GM23248 (cell line): ENCODE measurements around the gene ALK. TPM values are rescaled to one million over a fixed set of nuclear protein-coding genes. Genes with fewer than 3 reads are reported as not detected.

Source experiments
- DNase-seq: peaks from one replicate; pipeline ENCODE4 v3.0.0-alpha.2; 2015
- H2AFZ ChIP-seq: fragments of 200-600 bp; sonication (generic); 2 replicates; pipeline ENCODE4 v1.6.1; 2016; ENCODE audit warnings: antibody characterized with exemption
- H3F3A ChIP-seq: fragments of 200-600 bp; sonication (generic); 2 replicates; pipeline ENCODE4 v1.6.1; 2016; ENCODE audit warnings: mild to moderate bottlenecking, antibody characterized with exemption, mixed run types; ENCODE audit not compliant: insufficient read depth
- H3K27ac ChIP-seq: fragments of 200-600 bp; sonication (generic); 2 replicates; pipeline ENCODE4 v1.5.1; 2016; ENCODE audit warnings: mild to moderate bottlenecking
- H3K27me3 ChIP-seq: fragments of 200-600 bp; sonication (generic); replicated peaks from 2 replicates; pipeline ENCODE4 v1.6.1; 2016; ENCODE audit warnings: mild to moderate bottlenecking; ENCODE audit not compliant: insufficient read depth
- H3K36me3 ChIP-seq: fragments of 200-600 bp; sonication (generic); 2 replicates; pipeline ENCODE4 v1.6.1; 2016; ENCODE audit warnings: low read depth, mild to moderate bottlenecking
- H3K4me1 ChIP-seq: fragments of 200-600 bp; sonication (generic); 2 replicates; pipeline ENCODE4 v1.6.1; 2016; ENCODE audit warnings: mild to moderate bottlenecking; ENCODE audit not compliant: insufficient read depth
- H3K4me2 ChIP-seq: fragments of 200-600 bp; sonication (generic); one replicate; pipeline ENCODE4 v1.6.1; 2016; ENCODE audit warnings: mild to moderate bottlenecking; ENCODE audit not compliant: unreplicated experiment
- H3K4me3 ChIP-seq: fragments of 200-600 bp; sonication (generic); 2 replicates; pipeline ENCODE4 v1.5.1; 2016; ENCODE audit warnings: mild to moderate bottlenecking
- H3K79me2 ChIP-seq: fragments of 200-600 bp; sonication (generic); 2 replicates; pipeline ENCODE4 v1.6.1; 2016; ENCODE audit warnings: mild to moderate bottlenecking; ENCODE audit not compliant: insufficient read depth
- H3K9ac ChIP-seq: fragments of 200-600 bp; sonication (generic); 2 replicates; pipeline ENCODE4 v1.6.1; 2016; ENCODE audit warnings: mild to moderate bottlenecking
- H3K9me2 ChIP-seq: fragments of 200-600 bp; sonication (generic); 2 replicates; pipeline ENCODE4 v1.6.1; 2016; ENCODE audit warnings: mixed run types, mild to moderate bottlenecking, moderate library complexity; ENCODE audit not compliant: insufficient read depth
- H3K9me3 ChIP-seq: fragments of 200-600 bp; sonication (generic); one replicate; pipeline ENCODE4 v1.6.1; 2017; ENCODE audit warnings: low read depth
- H4K20me1 ChIP-seq: fragments of 200-600 bp; sonication (generic); 2 replicates; pipeline ENCODE4 v1.6.0; 2016; ENCODE audit not compliant: insufficient read depth
- EZH2 ChIP-seq: fragments of 200-600 bp; sonication (generic); IDR thresholded peaks from 2 replicates; pipeline ENCODE4 v1.6.1; 2018; ENCODE audit warnings: antibody characterized with exemption, mild to moderate bottlenecking; ENCODE audit not compliant: insufficient read depth, poor library complexity, severe bottlenecking
- EZH2phosphoT487 ChIP-seq: fragments of 200-600 bp; sonication (generic); IDR thresholded peaks from 2 replicates; pipeline ENCODE4 v1.6.1; 2018; ENCODE audit warnings: antibody characterized with exemption, moderate library complexity, mild to moderate bottlenecking, low read depth; ENCODE audit not compliant: insufficient read depth
- WGBS, 2 experiments: methylation state at CpG; one replicate each; pipeline ENCODE4 v1.1.6; 2015 to 2017; ENCODE audit warnings: low lambda C conversion rate in 2 of 2, low coverage in 1 of 2; ENCODE audit errors: missing lambda C conversion rate in 2 of 2; 5-methylcytosine and 5-hydroxymethylcytosine counted together
- in situ Hi-C: fragments of 300-500 bp; cut with MboI; formaldehyde crosslinking; loops from 2 replicates; pipeline ENCODE4 v1.15.0; 2020
- polyA plus RNA-seq: library from polyadenylated mRNA; unstranded; fragments of >200 nt; fragmentation: Nextera tagmentation; extraction: Ambion mirVana; gene quantifications from 2 replicates; pipeline ENCODE4 v1.2.1, GENCODE V29; 2016
- total RNA-seq: library from RNA; depleted of rRNA; stranded (reverse); fragments of >200 nt; shearing (Covaris generic); gene quantifications from 2 replicates; pipeline ENCODE4 v1.2.3, GENCODE V29; 2014

Gene ALK
- total and polyA plus RNA-seq, 2 experiments from 2014 or later = under 0.01 to 0.05 TPM

DNA sequence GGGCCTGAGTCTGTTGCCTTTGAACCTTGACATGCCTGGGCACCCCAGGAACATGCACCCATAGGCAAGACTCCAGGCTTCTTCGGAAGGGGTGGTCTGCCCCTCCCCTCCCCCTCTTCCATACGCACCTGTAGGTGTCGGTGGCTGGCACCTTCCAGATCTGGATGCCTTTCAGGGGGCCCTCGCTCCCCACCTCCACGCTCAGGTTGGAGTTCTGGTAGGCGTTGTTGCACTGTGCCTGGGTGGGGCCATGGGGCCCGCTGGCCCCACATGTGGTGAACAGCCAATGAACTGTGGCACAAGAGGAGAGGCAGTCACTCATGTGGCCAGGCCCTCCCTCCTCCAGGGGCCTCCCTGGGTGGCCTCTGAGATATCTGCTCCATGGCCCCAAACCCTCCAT lies 670.4 kb downstream of the ALK start:
- Histone ChIP-seq H3K36me3 (no peaks in the 10 kb centered on the region), H3K27me3 (no peaks in the 10 kb centered on the region; the same call in 1 of the 2 replicates), H3K4me1 (no peaks in the 10 kb centered on the region), H3K79me2 (no peaks in the 10 kb centered on the region), H3K4me3 (no peak overlapping the region), H4K20me1 (no peaks in the 10 kb centered on the region), H3K9me3 (no peaks in the 10 kb centered on the region), H3K9ac (no peak overlapping the region), H3K4me2 (no peak overlapping the region), H3K27ac (no peak overlapping the region), H2AFZ (no peak overlapping the region), H3F3A (no peaks in the 10 kb centered on the region), H3K9me2 (no peaks in the 10 kb centered on the region)
- 79 to 82% methylated on average over 7 of the region's 7 CpGs for WGBS, 2 experiments
- TF ChIP-seq EZH2phosphoT487 = no peak
- no peak for TF ChIP-seq EZH2
- no peak for DNase-seq
- in situ Hi-C loops = no loop called here

GRCh38 chr2:29249666-29250253 lies 671.6 kb downstream of the ALK start:
- Histone ChIP-seq H3K79me2 (no peaks in the 10 kb centered on the region), H3K27me3 (no peaks in the 10 kb centered on the region), H3K9me2 (no peaks in the 10 kb centered on the region), H3K4me3 (no peak overlapping the region), H2AFZ (no peak overlapping the region), H3K9me3 (no peaks in the 10 kb centered on the region), H3K9ac (no peak overlapping the region), H3K27ac (no peak overlapping the region), H3K36me3 (no peaks in the 10 kb centered on the region), H3F3A (no peaks in the 10 kb centered on the region), H4K20me1 (no peaks in the 10 kb centered on the region), H3K4me1 (no peaks in the 10 kb centered on the region), H3K4me2 (no peak overlapping the region)
- in situ Hi-C loops = no loop called here
- DNase-seq = no peak
- 42 to 53% methylated on average over 11 of the region's 11 CpGs for WGBS, 2 experiments
- TF ChIP-seq EZH2phosphoT487 (no peak), EZH2 (no peak)

DNA sequence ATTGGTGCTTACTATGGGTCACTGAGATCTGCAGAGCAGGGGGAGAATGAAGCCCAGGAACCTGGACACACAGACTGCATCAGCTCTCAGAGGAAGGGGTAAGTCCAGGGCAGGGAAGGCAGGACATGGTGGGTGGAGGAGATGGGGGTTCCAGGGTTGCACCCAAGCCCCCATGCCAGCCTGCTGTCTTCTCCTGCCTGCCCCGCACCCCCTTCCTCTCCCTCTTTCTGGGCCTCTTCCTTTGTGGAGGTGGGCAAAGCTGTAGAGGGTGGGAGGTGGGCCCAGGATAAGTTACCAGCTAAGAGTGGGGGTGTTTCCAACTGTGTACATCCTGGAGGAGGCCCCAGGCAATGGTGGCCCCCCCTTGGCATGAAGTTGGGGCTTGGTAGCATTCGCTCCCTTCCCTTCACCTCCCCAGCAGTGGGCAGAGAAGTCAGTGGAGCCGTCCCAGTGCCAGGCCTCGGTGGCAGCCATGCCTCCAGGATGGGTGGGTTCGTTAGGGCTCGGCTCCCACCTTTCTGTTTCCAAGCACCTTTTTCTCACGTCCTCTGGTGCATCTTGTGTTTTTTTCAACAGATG lies 674.0 kb downstream of the ALK start:
- H3F3A ChIP-seq = no peaks in the 10 kb centered on the region
- no peaks in the 10 kb centered on the region for H3K4me1 ChIP-seq
- H3K9me2 ChIP-seq = no peaks in the 10 kb centered on the region
- no peaks in the 10 kb centered on the region for H4K20me1 ChIP-seq
- no peak overlapping the region for H3K9ac ChIP-seq
- H3K4me2 ChIP-seq = no peak overlapping the region
- in situ Hi-C loops = no loop called here
- no peak for DNase-seq
- H3K4me3 ChIP-seq = no peak overlapping the region
- H3K27ac ChIP-seq = no peak overlapping the region
- H3K9me3 ChIP-seq = no peaks in the 10 kb centered on the region
- no peaks in the 10 kb centered on the region for H3K79me2 ChIP-seq
- H2AFZ ChIP-seq = no peak overlapping the region
- 78 to 84% methylated on average over 6 to 7 of the region's 7 CpGs for WGBS, 2 experiments
- no peaks in the 10 kb centered on the region for H3K36me3 ChIP-seq
- peaks cover 16% of the 10 kb centered on the region for H3K27me3 ChIP-seq
- no peak for TF ChIP-seq EZH2
- no peak for TF ChIP-seq EZH2phosphoT487

DNA sequence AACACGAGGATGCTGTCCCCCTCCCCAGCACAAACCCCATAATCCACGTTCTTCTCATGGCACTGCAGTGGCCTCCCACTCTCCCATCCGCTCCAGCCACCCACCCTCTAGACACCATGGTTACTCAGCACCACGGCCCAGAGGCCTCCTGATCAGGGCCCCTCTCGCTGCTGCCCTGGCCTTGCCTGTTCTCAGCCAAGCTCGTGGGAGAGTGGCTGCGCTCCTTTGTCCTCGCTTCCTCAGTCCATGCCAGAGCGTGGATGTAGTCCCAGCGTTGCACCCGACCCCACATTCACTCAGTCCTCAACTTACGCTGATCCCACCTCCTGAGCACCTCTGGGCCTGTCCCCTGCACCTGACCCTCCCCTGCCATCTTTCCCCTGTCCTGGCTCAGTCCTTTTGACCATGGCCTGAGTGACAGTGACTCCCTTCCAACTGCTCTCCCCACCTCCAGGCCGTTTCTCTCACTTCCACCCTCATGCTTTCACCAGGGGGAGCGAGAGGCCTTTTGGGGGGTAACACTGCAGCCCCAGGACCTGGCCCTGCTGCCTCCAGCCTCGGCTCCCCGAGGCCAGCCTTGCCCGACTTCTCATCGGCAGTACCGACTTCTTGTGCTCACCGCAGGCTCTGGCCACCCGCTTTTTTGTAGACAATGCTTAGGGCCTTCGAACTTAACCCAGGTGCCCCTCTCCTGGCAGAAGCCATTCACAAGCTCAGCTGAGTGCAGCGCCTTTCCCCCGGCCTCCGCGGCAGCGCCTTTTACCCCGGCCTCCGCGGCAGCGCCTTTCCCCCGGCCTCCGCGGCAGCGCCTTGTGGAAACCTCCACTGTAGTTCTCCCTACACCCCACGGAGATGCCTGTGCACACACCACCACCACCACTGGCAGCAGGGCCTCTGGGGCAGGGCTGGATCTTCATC lies 674.7 kb downstream of the ALK start:
- Histone ChIP-seq H4K20me1 (no peaks in the 10 kb centered on the region), H3K27me3 (peaks cover 21% of the 10 kb centered on the region), H3K4me3 (no peak overlapping the region), H3K27ac (no peak overlapping the region), H3K36me3 (no peaks in the 10 kb centered on the region), H3F3A (no peaks in the 10 kb centered on the region), H3K4me2 (no peak overlapping the region), H3K4me1 (no peaks in the 10 kb centered on the region), H2AFZ (no peak overlapping the region), H3K9me3 (no peaks in the 10 kb centered on the region), H3K9me2 (no peaks in the 10 kb centered on the region), H3K79me2 (no peaks in the 10 kb centered on the region), H3K9ac (no peak overlapping the region)
- DNase-seq = peak; percentile 6
- TF ChIP-seq EZH2phosphoT487 = no peak
- no peak for TF ChIP-seq EZH2
- in situ Hi-C loops = no loop called here
- WGBS, 2 experiments = 81 to 83% methylated on average over 33 to 36 of the region's 36 CpGs
